NCI-H1048 (cell line): Measurements from ENCODE around the gene SLC27A2.

Experiments used
- DNase-seq: peaks from one replicate; lab custom pipeline; 2025; lab: John Stamatoyannopoulos, UW

SLC27A2 gene

GRCh38 chr15:50275091-50275490 is 93.1 kb downstream of the SLC27A2 start:
- DNase-seq, result no peak

- DNase-seq, result no peak
These were observed 93.9 kb downstream of the SLC27A2 start for GRCh38 chr15:50275908-50276307.

GRCh38 chr15:50277370-50277769 is 95.4 kb downstream of the SLC27A2 start:
- no peak for DNase-seq

GRCh38 chr15:50278496-50278895 is 96.5 kb downstream of the SLC27A2 start:
- DNase-seq, result no peak

GRCh38 chr15:50280271-50280670 is 98.3 kb downstream of the SLC27A2 start:
- DNase-seq, result no peak

- no peak for DNase-seq
These were observed 99.4 kb downstream of the SLC27A2 start for GRCh38 chr15:50281427-50281826.
